Measurements from ENCODE around the gene UPB1.

GRCh38 chr22:24485170-24485569 is 10.0 kb upstream of the UPB1 start:
- TF ChIP-seq CTCF (IDR thresholded peaks at IDR 0.05; ENCODE audit: low read length): no peak
- TF ChIP-seq EZH2phosphoT487 (IDR thresholded peaks at IDR 0.05; ENCODE audit: low read length): no peak
- TF ChIP-seq EZH2 (optimal IDR thresholded peaks at IDR 0.05; ENCODE audit: low read depth, low read length): no peak
